Activated T-cell treated with anti-CD3 and anti-CD28 coated beads, Interleukin-2, amount 50 U/mL, for 48 hours (primary cell): ENCODE measurements around the gene PARG.
A peak's percentile ranks its signal among the peaks of the same experiment; 100 is the strongest.
"Not testable (repeated sequence)": the region's sequence is repeated elsewhere in the genome, so short reads cannot be mapped to it uniquely, and the experiment has no call there.

Experiments
- DNase-seq, 2 experiments: peaks; one replicate each; pipeline ENCODE4 v3.0.0-alpha.2; 2020

Gene PARG

GRCh38 chr10:49941447-49942338 is at the start of gene PARG, which contains the start of gene TIMM23B:
PARG (minus strand) TSS chr10:49942027; CDS start chr10:49941725, 302 bp downstream.
TIMM23B (plus strand) TSS chr10:49942053; CDS start chr10:49942195, 142 bp downstream.
- DNase-seq = peak; percentile 87 to 88

GRCh38 chr10:49988376-49988775 is 46.5 kb upstream of the PARG start, which contains the start of gene AGAP6:
AGAP6 (plus strand) TSS chr10:49988406; CDS start chr10:49988716, 310 bp downstream.
- not testable (repeated sequence) for DNase-seq

GRCh38 chr10:49987207-49987606 is 45.4 kb upstream of the PARG start:
- DNase-seq = not testable (repeated sequence)

GRCh38 chr10:49977756-49978155 is 35.9 kb upstream of the PARG start:
- DNase-seq = not testable (repeated sequence)

GRCh38 chr10:49972094-49972493 is 30.3 kb upstream of the PARG start:
- not testable (repeated sequence) for DNase-seq

GRCh38 chr10:49971466-49971865 is 29.6 kb upstream of the PARG start:
- not testable (repeated sequence) for DNase-seq

- not testable (repeated sequence) for DNase-seq
Observed at GRCh38 chr10:49970331-49970857, 28.6 kb upstream of the PARG start.

- DNase-seq = not testable (repeated sequence)
Observed at GRCh38 chr10:49953122-49953521, 11.3 kb upstream of the PARG start.

GRCh38 chr10:49952006-49952405 is 10.2 kb upstream of the PARG start:
- DNase-seq = not testable (repeated sequence)

GRCh38 chr10:49948737-49949136 is 6.9 kb upstream of the PARG start:
- DNase-seq = not testable (repeated sequence)

- DNase-seq = not testable (repeated sequence)
Observed at GRCh38 chr10:49948142-49948541, 6.3 kb upstream of the PARG start.

- DNase-seq = not testable (repeated sequence)
Observed at GRCh38 chr10:49943607-49944006, 1.8 kb upstream of the PARG start.

GRCh38 chr10:49942339-49942705 is 495 bp upstream of the PARG start:
- not testable (repeated sequence) for DNase-seq

GRCh38 chr10:49931959-49932728 is 9.7 kb downstream of the PARG start:
- DNase-seq = not testable (repeated sequence)

- not testable (repeated sequence) for DNase-seq
Observed at GRCh38 chr10:49931276-49931675, 10.6 kb downstream of the PARG start.

- DNase-seq = not testable (repeated sequence)
Observed at GRCh38 chr10:49923572-49923971, 18.3 kb downstream of the PARG start.

- DNase-seq = not testable (repeated sequence)
Observed at GRCh38 chr10:49922041-49922440, 19.8 kb downstream of the PARG start.

- not testable (repeated sequence) for DNase-seq
Observed at GRCh38 chr10:49917927-49918326, 23.9 kb downstream of the PARG start.

GRCh38 chr10:49916451-49916850 is 25.4 kb downstream of the PARG start:
- DNase-seq = not testable (repeated sequence)

- DNase-seq = not testable (repeated sequence)
Observed at GRCh38 chr10:49910295-49910694, 31.5 kb downstream of the PARG start.

GRCh38 chr10:49908290-49909080 is 33.3 kb downstream of the PARG start:
- not testable (repeated sequence) for DNase-seq

GRCh38 chr10:49903829-49904228 is 38.0 kb downstream of the PARG start:
- not testable (repeated sequence) for DNase-seq
